Smooth muscle cell of the brain vasculature (primary cell): Measurements from ENCODE around the gene GOT1.
A peak's percentile ranks its signal among the peaks of the same experiment; 100 is the strongest.

Source experiments
- DNase-seq: peaks from one replicate; pipeline ENCODE4 v3.0.0-alpha.2; 2012; ENCODE audit warnings: low read depth, low spot score

Gene GOT1

GRCh38 chr10:99430451-99431189 is at the start of gene GOT1:
Gene GOT1 (minus strand): TSS chr10:99430624. CDS start chr10:99430565, 59 bp downstream.
- peak; percentile 91 for DNase-seq

GRCh38 chr10:99470327-99470726 is 39.9 kb upstream of the GOT1 start:
- DNase-seq = no peak

DNA sequence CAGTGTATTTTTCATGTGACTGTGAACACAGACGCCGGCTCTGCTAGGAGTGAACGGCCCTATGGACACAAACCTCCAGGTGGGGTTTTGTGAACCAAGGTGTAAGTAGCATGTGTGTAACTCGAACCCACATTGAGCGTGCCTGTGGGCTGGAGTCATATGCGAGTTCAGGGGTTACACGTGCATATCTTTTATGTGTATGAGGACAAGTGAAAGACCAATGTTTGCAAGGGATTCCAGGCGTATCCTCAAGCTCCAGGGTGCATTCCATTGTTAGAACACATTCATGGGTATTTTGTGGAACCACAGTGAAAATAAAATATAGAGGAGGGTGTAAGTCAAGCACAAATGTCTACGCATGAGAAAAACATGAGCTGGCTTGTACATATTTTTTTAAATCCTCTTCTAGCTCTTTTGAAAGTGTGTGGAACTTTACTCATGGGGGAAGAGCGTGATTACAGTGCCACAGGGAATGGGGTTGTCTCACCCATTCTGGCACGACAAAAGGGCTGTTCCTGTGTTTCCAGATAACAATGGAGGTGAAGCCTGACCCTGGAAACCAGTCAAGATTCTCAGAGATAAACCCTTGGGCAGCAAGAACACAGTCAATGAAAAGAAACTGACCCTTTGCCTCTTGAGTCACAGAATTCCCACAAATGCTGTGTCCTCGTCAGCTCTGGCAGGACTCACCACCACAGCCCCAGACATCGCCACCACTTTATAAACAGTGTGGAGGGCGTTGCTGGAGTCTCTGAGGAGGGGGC is 37.0 kb upstream of the GOT1 start:
- no peak for DNase-seq

DNA sequence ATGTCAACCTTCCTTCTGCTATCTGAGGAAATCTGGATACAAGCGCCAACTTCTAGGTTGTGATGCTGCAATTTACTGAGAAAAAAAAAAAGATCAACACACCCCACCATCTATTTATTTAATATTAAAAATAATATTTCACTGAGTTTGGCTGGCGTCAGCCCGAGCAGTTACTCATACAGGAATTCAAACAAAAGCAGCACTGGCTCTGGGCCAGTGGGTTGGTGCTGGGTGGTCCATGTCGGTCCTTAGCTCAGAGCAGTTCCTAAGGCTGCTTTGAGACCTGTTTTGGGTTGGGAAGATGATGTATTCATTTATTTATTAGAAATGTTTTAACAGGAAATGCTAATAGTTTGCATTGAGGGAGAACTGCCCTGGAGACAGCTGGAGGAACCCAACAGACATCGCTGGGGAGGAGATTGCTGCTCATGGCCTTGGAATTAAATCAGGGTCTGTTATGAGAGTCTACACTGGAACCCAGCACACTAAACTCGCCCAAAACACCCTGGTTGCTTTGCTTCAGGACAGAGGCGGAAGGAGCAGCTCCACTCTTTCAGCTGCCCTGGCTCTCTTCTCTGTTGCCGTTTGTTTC is 36.3 kb upstream of the GOT1 start:
- DNase-seq = no peak

DNA sequence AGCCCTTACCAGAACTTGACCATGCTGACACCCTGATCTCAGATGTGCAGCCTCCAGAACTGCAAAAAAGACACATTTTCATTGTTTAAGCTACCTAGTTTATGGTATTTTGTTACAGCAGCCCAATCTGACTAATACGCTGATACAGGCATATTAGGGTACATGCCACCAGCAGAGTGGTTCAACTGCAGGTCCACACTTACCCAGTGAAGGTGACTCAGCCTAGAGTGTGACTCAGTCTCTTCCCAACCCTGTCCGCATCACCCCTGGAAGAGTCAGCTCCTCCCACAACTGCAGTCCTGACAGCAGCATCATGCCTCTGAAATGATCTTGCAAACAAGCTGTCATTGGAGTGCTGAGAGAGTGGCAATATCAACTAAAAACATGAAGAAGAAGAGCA is 30.8 kb upstream of the GOT1 start:
- DNase-seq = no peak

- no peak for DNase-seq
These were observed 29.6 kb upstream of the GOT1 start for GRCh38 chr10:99460070-99460469.

GRCh38 chr10:99459217-99459616 is 28.8 kb upstream of the GOT1 start:
- no peak for DNase-seq

DNA sequence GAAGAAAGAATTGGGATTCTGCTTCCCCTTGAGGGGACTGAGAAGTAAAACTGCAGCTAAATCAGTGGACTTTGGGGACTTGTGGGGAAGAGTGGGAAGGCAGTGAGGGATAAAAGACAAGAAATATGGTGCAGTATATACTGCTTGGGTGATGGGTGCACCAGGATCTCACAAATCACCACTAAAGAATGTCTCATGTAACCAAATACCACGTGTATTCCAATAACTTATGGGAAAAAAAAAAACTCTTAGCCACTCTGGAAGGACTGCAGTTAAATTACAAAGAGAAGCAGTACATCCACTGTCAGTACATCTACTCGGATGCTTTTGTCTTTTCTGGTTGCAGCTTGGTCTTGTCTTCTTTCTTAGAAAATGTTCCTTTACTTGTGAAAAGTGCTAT is 27.4 kb upstream of the GOT1 start:
- DNase-seq = no peak

GRCh38 chr10:99456931-99457288 is 26.5 kb upstream of the GOT1 start:
- DNase-seq = no peak

DNA sequence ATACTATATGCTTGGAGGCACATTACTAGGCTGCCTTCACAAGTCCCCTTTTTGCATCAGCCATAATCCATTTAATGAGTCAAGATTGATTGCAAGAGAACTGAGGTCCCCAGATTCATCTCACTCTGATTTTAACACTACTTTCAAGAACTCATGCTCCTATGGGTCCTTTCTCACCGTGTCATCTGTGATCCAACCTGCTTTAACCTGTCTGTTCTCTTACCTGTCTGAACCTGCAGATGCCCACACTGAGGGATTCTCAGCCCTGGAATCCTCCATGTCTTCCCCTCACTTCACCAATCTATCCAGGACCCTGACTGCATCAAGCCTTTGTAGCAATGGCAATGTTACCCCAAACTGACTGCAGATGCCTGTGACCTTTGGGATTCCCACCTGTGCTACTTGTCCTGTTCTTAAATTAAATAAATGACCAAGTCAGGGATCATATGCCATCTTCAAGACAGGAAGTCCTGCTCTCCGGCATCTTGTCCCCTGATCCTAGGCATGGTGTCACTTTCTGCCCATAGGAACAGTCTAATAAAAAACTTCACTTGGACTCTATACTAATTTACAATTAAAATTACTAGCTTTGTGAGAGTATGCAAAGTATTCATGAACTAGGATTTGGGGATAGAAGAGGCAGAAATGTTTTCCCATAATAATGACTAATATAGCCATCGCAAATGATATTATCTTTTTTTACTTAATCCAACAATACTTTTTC is 25.9 kb upstream of the GOT1 start:
- no peak for DNase-seq

DNA sequence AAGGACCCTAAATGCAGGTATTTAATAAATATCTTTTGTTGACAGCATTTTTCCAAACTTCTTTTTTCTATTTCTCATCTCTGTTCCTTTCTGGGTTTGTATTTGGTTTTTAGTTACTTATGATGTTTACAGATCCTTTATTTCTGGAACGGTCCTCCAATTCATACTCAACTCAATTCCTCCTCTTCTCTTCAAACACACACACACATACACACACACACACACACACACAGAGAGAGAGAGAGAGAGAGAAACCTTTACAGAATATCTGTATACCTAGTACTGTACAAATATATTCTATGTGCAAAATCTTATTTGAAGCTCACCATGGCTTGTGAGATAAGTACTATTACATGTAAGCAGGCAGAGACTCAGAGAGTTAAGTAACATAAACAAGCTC is 21.6 kb upstream of the GOT1 start:
- no peak for DNase-seq

DNA sequence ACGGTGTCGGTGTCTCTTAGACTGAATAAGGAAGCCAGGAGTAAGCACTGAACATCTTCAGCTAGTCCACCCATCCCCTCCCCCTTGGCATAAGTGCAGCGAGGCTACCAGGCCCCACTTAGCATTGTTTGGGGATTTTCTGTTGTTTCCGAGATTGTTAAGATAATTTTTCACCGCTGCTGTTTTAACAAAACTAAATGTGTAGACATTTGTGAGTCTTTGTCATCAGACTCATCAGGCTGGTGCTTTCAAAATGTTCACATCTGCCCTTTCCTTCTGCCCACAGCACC is 21.0 kb upstream of the GOT1 start:
- DNase-seq = no peak

DNA sequence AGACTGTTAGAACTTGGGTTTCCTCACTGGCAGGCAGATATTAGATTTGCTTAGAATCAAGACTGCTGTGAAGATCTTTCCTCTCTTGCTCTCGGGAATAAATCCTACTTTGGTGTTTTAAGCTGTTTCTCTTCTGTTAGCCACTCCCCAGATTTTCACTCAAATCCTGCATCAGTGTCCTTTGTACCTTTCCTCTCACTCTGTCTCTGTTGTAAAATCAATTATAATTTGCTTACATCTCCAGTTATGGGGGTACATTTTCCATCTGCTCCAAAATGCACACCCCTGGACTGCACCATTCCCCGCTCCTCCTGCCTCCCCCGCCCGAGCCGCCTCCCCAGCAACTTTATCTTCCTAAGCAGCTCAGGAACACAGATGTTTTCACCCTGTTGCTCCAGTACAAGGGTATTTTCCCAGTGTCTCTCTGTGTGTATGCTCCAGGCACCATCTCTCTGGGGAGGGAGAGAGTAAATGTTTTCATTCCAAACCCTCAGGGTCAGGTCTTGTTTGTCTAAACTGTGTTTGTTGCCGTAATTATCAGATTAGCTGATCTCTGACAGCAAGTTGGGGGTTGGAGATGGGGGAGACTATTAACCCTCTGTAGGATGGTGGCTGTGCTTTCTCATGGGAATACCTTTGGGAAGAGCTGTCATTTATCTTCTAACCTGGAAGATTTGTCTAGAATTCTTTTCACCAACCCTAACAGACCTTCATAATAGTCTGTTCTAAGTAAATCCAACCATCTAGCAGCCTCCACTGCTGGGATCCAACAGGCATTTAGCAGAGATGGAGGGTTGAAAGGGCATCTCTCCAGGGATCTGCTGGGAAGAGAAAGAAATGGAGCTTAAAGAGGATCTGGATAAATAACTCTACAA is 20.4 kb upstream of the GOT1 start:
- DNase-seq = no peak

DNA sequence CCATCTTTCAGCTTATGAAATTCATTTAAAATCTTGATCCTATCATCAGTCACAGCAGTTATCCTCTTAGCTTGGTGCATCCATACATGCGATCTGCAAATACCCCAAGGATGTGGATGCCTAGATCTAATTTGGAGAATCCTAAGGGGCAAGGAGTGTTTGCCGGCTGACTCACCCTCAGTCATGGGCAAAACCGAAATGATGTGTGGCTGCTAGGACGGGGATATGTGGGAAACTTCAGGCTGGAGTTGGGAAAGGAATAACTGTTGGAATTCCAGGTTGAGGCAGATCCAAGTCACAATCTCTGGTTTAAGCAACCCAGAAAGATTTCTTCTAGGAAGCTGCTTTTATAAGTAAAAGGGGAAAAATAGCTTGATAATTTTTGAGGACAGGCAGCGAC is 19.7 kb upstream of the GOT1 start:
- DNase-seq = no peak

DNA sequence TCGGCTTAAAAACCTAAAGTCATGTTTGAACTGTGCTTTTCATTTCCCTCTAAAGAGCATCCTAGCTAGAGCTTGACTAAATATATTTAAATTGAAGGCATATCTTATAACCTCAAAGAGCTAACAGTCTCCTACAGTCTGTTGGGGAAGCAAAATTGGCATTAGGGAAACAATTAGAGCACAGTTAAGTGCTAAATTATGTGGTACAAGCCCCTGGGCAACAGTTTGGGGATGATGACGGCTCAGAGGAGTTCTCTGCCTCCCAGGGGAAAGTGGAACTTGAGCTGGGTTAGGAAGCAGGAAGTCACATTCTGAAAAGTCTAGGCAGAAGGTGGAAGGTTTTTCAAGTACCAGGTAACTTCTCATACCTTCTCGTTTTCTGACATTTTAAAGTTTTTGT is 18.6 kb upstream of the GOT1 start:
- no peak for DNase-seq

- no peak for DNase-seq
These were observed 14.1 kb upstream of the GOT1 start for GRCh38 chr10:99444383-99445045.

DNA sequence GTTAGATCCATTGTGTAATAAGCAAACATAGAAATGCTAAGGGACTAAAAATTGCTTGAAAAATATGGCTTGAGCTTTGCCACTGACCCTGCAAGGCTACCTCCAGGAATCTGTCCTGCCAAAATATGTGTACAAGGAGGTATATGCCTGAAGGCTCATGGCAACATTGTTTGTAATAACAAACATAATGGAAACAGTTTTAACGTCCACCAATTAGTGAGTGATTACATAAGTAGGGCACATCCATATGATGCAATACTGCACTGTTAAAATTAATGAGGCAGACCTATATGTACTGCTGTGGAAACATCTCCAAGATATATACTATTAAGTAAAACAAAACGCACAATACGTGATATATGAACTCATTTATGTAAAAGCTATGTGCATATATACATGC is 13.1 kb upstream of the GOT1 start:
- DNase-seq = no peak

- no peak for DNase-seq
These were observed 12.0 kb upstream of the GOT1 start for GRCh38 chr10:99442394-99442793.

GRCh38 chr10:99438890-99439289 is 8.5 kb upstream of the GOT1 start:
- DNase-seq = no peak

- no peak for DNase-seq
These were observed 5.7 kb upstream of the GOT1 start for GRCh38 chr10:99435986-99436638.
